Upper lobe of left lung (tissue), 4 donors: ENCODE measurements around the gene CLEC16A.

Experiments used
- EP300 ChIP-seq, 4 donors: sonication (generic); formaldehyde crosslinking; IDR thresholded peaks; one replicate each; pipeline ENCODE4 v1.5.1; 2017; ENCODE audit warnings: antibody characterized with exemption in 4 of 4, control low read depth in 2 of 4
- POLR2A ChIP-seq, 4 donors: fragments of 450-650 bp; IDR thresholded peaks; one replicate each; pipeline ENCODE4 v1.5.1; 2016 to 2017; ENCODE audit warnings: antibody characterized with exemption in 4 of 4, mild to moderate bottlenecking in 2 of 4
- POLR2AphosphoS5 ChIP-seq, 2 donors: sonication (generic); formaldehyde crosslinking; IDR thresholded peaks; one replicate each; pipeline ENCODE4 v1.5.1; 2017; ENCODE audit warnings: antibody characterized with exemption in 2 of 2
- TF ChIP-seq, protein P1 (sequence below), 6 experiments: fragments of 450-650 bp in 4 of 6; fragments of 200-600 bp in 2 of 6; sonication (generic) in 2 of 6; IDR thresholded peaks; one replicate each; pipeline ENCODE4 v1.5.1; 2016 to 2019; ENCODE audit warnings: antibody characterized with exemption in 6 of 6

- TF ChIP-seq, protein P1, sequence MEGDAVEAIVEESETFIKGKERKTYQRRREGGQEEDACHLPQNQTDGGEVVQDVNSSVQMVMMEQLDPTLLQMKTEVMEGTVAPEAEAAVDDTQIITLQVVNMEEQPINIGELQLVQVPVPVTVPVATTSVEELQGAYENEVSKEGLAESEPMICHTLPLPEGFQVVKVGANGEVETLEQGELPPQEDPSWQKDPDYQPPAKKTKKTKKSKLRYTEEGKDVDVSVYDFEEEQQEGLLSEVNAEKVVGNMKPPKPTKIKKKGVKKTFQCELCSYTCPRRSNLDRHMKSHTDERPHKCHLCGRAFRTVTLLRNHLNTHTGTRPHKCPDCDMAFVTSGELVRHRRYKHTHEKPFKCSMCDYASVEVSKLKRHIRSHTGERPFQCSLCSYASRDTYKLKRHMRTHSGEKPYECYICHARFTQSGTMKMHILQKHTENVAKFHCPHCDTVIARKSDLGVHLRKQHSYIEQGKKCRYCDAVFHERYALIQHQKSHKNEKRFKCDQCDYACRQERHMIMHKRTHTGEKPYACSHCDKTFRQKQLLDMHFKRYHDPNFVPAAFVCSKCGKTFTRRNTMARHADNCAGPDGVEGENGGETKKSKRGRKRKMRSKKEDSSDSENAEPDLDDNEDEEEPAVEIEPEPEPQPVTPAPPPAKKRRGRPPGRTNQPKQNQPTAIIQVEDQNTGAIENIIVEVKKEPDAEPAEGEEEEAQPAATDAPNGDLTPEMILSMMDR (IDR thresholded peaks at IDR 0.05) = no peak
- TF ChIP-seq POLR2A (IDR thresholded peaks at IDR 0.05) (no peak), EP300 (IDR thresholded peaks at IDR 0.05) (no peak), POLR2AphosphoS5 (IDR thresholded peaks at IDR 0.05) (no peak)
Measured at GRCh38 chr16:10897134-10897533, 47.2 kb upstream of the CLEC16A start.
